NCI-H446 (cell line): ENCODE data around the gene KRTAP12-2.

Experiments used
- DNase-seq, 2 experiments: peaks; one replicate each; lab custom pipeline; 2025; lab: John Stamatoyannopoulos, UW

The KRTAP12-2 gene

DNA sequence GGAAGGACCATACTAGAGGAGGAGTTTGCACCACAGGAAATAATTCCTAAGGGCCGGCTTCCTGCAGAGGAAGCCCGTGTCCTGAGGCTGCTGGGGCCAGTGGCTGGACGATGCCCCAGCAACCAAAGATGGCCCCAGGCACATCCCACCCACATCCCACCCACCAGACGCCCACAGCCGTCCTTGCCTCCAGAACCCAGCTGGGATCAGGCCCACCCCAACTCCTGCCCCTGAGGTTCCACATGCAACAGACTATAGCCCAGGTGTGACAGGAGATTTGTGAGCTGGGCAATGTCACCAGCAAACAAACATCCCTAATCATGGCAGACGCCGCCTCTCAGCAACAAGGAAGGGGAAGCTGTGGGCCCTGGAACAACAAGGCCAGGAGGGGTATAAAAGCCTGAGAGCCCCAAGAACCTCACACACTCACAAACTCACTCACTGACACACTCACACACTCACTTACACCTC is 40.0 kb downstream of the KRTAP12-2 start, which contains the start of gene KRTAP10-9:
KRTAP10-9 (plus strand) TSS at position 421 of the 471 bp plus-strand sequence. CDS start 79 bp downstream, outside the sequence.
- no peak for DNase-seq

DNA sequence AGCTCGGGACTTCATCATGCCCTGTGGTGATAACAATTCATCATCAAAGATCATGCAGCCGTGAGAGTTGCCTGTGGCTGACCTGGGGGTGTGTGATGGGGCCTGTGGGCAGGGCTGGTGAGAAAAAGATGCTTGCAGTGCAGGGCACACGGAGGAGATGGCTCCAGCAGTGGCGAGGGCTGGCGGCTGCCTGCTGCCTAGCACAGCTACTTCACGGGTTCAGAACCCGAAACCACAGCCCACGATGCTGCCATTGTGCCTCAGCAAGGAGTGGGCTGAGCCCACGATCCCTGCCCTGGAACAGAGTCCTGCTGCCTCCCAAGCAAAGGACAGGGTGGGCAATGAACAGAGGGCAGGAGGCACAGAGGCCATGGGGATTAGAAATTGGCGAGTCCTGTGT is 40.5 kb downstream of the KRTAP12-2 start:
- no peak for DNase-seq

DNA sequence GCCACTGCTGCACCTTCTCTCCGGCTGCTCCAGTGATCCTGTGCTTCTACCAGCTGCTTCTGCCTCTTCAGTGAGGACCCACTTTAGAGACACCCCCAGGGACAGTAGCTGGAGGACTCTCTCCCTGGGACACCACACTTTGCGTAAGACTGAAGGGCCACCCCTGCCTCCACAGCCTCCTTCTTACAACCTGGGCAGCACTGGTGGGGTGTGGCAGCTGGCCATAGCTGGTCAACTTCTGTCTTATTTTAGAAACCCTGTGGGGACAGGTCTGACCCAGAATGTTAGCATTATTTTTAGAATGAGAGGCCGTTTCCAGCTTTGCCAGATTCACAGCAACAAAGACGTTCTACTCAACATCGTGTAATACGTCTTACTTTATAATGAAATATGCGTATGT is 41.0 kb downstream of the KRTAP12-2 start:
- DNase-seq, result no peak

DNA sequence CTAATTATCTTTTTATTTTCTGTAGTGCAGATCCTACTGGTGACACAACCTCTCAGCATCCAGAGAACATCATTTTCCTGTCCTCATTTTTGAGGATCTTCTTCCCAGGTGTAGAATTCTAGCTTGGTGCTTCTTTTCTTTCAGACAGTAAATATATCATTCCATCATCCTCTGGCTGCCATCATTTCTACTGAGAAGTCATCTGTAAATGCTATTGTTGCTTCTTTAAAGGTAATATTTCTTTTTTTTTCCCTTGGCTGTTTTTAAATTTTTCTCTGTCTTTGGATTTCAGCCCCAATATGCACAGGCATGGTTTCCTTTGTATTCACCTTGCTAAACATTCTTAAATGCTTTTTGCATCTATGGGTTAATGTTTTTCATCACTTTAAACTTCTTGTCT is 43.2 kb downstream of the KRTAP12-2 start:
- no peak for DNase-seq

DNA sequence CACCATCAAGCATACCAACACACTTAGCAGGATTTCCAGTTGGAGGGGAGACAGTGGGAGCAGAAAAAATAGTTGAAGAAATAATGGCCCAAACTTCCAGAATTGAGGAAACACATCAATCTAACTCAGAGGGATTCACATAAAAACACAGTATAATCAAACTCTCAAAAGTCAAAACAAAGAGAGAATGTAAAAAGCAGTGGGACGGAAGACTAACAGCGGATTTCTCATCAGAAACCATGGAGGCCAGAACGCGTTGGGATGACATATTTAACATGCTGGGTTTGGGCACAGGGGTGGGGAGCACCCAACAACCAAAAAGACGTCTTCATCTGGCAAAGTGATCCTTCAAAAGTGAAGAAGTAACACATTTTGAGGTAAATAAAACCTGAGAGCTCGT is 46.8 kb downstream of the KRTAP12-2 start:
- no peak for DNase-seq

DNA sequence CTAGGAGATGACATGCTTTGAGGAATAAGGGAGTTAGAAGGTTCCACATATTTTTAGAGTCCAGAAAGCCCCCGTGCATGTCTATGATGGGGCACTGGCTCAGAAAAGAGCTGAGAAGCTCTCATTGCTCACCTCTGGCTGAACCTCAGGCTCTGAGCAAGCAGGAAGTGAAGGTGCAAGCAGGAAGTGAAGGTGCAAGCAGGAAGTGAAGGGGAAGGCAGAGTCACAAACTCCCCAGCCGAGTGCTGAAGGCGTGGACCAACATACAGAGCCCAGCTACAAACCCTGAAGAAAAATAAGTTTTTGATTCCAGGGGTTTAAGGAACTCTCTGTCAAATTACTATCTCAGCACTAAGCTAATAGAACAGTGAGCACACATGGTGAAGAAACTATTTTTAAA is 47.8 kb downstream of the KRTAP12-2 start:
- DNase-seq, result no peak

DNA sequence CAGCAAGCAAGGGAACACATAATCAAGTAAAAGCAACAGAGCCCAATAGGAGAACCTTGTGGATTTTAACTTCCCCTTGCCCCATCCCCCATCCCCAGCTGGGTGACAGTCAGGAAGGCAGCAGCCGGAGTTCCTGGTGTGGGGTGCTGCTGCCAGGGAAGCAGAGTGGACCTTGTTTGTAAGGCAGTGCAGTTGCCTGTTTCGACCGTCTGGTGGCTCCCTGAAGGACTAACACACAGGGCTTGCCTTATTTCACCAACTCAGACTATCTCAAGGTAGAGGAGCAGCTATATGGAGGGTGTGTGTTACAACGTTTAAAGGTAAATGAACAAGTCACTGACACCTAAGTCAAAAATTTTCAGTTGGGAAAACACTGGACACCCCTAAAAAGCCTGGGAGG is 48.2 kb downstream of the KRTAP12-2 start:
- DNase-seq, result no peak

DNA sequence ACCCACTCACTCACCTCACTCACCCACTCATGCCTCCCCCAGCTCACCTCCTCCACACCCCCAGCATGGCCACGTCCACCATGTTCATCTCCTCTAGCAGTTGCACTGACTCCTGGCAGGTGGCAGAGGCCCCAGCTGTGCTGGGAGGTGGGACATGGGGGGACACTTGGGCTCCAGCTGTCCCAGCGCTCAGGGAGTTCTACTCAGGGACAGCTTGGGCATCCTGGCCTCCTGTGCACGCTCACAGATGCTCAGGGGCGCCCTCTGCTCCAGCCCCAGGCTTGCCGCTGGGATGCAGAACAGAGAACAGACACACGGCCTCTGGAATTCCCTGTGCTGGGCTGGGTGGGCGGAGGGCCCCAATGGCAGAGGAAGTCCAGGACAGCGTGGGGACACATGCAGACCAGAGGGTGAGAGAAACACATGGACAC is 49.6 kb downstream of the KRTAP12-2 start:
- no peak for DNase-seq

DNA sequence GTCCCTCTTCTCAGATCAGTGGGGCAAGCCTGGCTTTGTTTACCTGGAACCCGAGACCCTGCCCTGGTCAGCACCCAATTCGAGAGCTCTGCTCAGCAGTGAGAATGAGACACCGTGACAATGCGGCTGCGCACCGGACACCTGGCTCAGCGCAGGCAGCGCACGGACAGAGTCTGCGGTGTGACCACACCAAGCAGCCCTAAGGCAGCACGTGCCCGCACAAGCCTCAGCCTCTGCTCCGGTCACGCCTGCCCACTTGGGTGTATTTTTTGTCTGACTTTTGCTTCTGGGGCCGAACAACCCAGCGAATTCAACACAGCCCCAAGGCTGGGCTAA is 50.2 kb downstream of the KRTAP12-2 start:
- no peak for DNase-seq
